BJ (cell line): ENCODE measurements around the gene CAPN14. TPM values are rescaled to one million over a fixed set of nuclear protein-coding genes. Genes with fewer than 3 reads are reported as not detected.

Source experiments
- CTCF ChIA-PET: fragments of 350-600 bp; formaldehyde crosslinking; extraction: SDS; loops from one replicate; lab custom pipeline; 2021; ENCODE audit warnings: antibody characterized with exemption, inconsistent platforms; lab: Yijun Ruan, JAX
- POLR2A ChIA-PET: fragments of 300-600 bp; sonication (Branson Sonifier 250); formaldehyde crosslinking; extraction: SDS; loops from one replicate; lab custom pipeline; 2021; ENCODE audit warnings: antibody characterized with exemption; lab: Charles Lee
- DNase-seq: peaks from one replicate; pipeline ENCODE4 v3.0.0-alpha.2; 2011; ENCODE audit warnings: low read depth
- H3K27me3 ChIP-seq: 2 replicates; pipeline ENCODE4 v1.6.0; 2011; ENCODE audit warnings: low read length; ENCODE audit not compliant: control insufficient read depth, insufficient read depth
- H3K36me3 ChIP-seq: 2 replicates; pipeline ENCODE4 v1.5.1; 2011; ENCODE audit warnings: low read length; ENCODE audit not compliant: control insufficient read depth, insufficient read depth
- H3K4me3 ChIP-seq: 2 replicates; pipeline ENCODE4 v1.5.1; 2011; ENCODE audit warnings: low read depth, mild to moderate bottlenecking, control low read depth, low read length
- CTCF ChIP-seq: IDR thresholded peaks from 2 replicates; pipeline ENCODE4 v1.5.1; 2011; ENCODE audit warnings: low read depth, mild to moderate bottlenecking, control low read depth, inconsistent platforms, low read length, moderate library complexity; ENCODE audit not compliant: insufficient read depth
- polyA plus RNA-seq: library from polyadenylated mRNA; depleted of rRNA; stranded (reverse); fragments of >200 nt; gene quantifications from 2 replicates; pipeline ENCODE4 v1.2.3, GENCODE V29; 2011

Gene CAPN14
- polyA plus RNA-seq, 1 experiment, result 0.10 TPM

GRCh38 chr2:31151501-31151900 lies 65.8 kb downstream of the CAPN14 start:
- TF ChIP-seq CTCF, result no peak
- H3K4me3 ChIP-seq, result no peak overlapping the region
- no peak for DNase-seq
- POLR2A ChIA-PET, result no interaction called here
- no peaks in the 10 kb centered on the region for H3K36me3 ChIP-seq
- H3K27me3 ChIP-seq, result no peaks in the 10 kb centered on the region
- CTCF ChIA-PET, result interaction anchor here (0.7 to 4.4 kb wide), 5 partner anchors 11 to 181 kb away, joined by 3 to 25 read pairs (median 4); partner anchors contain the start of gene GALNT14

- POLR2A ChIA-PET, result no interaction called here
- no peak for TF ChIP-seq CTCF
- Histone ChIP-seq H3K4me3 (no peak overlapping the region), H3K27me3 (no peaks in the 10 kb centered on the region), H3K36me3 (no peaks in the 10 kb centered on the region)
- CTCF ChIA-PET, result interaction anchor here (1.3 to 4.4 kb wide), 6 partner anchors 10 to 20 kb away, joined by 3 to 25 read pairs (median 6); partner anchors contain the start of gene GALNT14
- DNase-seq, result no peak
Measured at GRCh38 chr2:31150120-31150670, 67.1 kb downstream of the CAPN14 start.

- ChIA-PET POLR2A (no interaction called here), CTCF (interaction anchor here (1.6 to 2.0 kb wide), 2 partner anchors 20 to 22 kb away, joined by 5 to 7 read pairs; no protein-coding TSS in a partner anchor)
- no peak for TF ChIP-seq CTCF
Measured at GRCh38 chr2:31148514-31148913, 68.8 kb downstream of the CAPN14 start.

GRCh38 chr2:31147645-31148044 lies 69.7 kb downstream of the CAPN14 start:
- ChIA-PET POLR2A (no interaction called here), CTCF (no interaction called here)

More at GRCh38 chr2:31148514-31148913, 68.8 kb downstream of the CAPN14 start:
- DNase-seq, result no peak
- H3K4me3 ChIP-seq, result no peak overlapping the region
- H3K36me3 ChIP-seq, result no peaks in the 10 kb centered on the region
- H3K27me3 ChIP-seq, result peaks cover 1% of the 10 kb centered on the region; the same call in 1 of the 2 replicates

GRCh38 chr2:31142110-31142509 lies 75.2 kb downstream of the CAPN14 start:
- Histone ChIP-seq H3K36me3 (no peaks in the 10 kb centered on the region), H3K4me3 (no peak overlapping the region), H3K27me3 (peaks cover 6% of the 10 kb centered on the region)
- DNase-seq, result no peak
- ChIA-PET CTCF (no interaction called here), POLR2A (no interaction called here)
- no peak for TF ChIP-seq CTCF

More at GRCh38 chr2:31147645-31148044, 69.7 kb downstream of the CAPN14 start:
- no peak for DNase-seq
- Histone ChIP-seq H3K4me3 (no peak overlapping the region), H3K27me3 (peaks cover 1% of the 10 kb centered on the region; the same call in 1 of the 2 replicates), H3K36me3 (no peaks in the 10 kb centered on the region)
- no peak for TF ChIP-seq CTCF
